Measurements from ENCODE around the gene PDE4D. TPM values are rescaled to one million over a fixed set of nuclear protein-coding genes. Genes with fewer than 3 reads are reported as not detected.

PDE4D gene
- total RNA-seq, 1 experiment from 2014 or later, result 3.3 TPM

DNA sequence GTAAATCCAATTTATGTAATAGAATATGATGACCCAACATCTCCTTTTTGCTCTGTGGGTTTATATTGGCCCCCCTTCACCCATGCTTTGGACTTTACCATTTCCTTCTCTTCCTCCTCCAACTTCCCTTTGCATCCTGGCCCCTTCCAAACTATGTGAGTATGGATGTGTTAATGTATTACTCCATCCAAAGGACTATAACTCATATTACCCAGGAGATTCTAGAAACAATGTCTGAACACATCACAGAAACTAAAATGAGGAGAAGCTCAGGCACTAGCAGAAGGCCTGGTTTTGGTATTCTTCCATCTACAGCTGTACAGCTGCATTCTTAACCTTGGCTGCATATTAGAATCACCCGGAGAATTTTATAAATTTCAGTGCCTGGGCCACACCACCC lies 110.7 kb downstream of the PDE4D start:
- TF ChIP-seq, protein P1, sequence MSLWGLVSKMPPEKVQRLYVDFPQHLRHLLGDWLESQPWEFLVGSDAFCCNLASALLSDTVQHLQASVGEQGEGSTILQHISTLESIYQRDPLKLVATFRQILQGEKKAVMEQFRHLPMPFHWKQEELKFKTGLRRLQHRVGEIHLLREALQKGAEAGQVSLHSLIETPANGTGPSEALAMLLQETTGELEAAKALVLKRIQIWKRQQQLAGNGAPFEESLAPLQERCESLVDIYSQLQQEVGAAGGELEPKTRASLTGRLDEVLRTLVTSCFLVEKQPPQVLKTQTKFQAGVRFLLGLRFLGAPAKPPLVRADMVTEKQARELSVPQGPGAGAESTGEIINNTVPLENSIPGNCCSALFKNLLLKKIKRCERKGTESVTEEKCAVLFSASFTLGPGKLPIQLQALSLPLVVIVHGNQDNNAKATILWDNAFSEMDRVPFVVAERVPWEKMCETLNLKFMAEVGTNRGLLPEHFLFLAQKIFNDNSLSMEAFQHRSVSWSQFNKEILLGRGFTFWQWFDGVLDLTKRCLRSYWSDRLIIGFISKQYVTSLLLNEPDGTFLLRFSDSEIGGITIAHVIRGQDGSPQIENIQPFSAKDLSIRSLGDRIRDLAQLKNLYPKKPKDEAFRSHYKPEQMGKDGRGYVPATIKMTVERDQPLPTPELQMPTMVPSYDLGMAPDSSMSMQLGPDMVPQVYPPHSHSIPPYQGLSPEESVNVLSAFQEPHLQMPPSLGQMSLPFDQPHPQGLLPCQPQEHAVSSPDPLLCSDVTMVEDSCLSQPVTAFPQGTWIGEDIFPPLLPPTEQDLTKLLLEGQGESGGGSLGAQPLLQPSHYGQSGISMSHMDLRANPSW (CRISPR knock-in tag; conservative IDR thresholded peaks at IDR 0.05; ENCODE audit: low read depth), result no peak
- TF ChIP-seq TCF7 (CRISPR knock-in tag; IDR thresholded peaks at IDR 0.05; ENCODE audit: low read depth) (no peak), EMX1 (CRISPR knock-in tag; IDR thresholded peaks at IDR 0.05) (no peak), ESRRA (CRISPR knock-in tag; IDR thresholded peaks at IDR 0.05; ENCODE audit: borderline replicate concordance) (no peak), FOXK1 (CRISPR knock-in tag; IDR thresholded peaks at IDR 0.05) (no peak), MXD4 (CRISPR knock-in tag; IDR thresholded peaks at IDR 0.05; ENCODE audit: borderline replicate concordance) (no peak)
- TF ChIP-seq, protein P2, sequence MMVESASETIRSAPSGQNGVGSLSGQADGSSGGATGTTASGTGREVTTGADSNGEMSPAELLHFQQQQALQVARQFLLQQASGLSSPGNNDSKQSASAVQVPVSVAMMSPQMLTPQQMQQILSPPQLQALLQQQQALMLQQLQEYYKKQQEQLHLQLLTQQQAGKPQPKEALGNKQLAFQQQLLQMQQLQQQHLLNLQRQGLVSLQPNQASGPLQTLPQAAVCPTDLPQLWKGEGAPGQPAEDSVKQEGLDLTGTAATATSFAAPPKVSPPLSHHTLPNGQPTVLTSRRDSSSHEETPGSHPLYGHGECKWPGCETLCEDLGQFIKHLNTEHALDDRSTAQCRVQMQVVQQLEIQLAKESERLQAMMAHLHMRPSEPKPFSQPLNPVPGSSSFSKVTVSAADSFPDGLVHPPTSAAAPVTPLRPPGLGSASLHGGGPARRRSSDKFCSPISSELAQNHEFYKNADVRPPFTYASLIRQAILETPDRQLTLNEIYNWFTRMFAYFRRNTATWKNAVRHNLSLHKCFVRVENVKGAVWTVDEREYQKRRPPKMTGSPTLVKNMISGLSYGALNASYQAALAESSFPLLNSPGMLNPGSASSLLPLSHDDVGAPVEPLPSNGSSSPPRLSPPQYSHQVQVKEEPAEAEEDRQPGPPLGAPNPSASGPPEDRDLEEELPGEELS (CRISPR knock-in tag; IDR thresholded peaks at IDR 0.05), result no peak
- TF ChIP-seq, protein P3, sequence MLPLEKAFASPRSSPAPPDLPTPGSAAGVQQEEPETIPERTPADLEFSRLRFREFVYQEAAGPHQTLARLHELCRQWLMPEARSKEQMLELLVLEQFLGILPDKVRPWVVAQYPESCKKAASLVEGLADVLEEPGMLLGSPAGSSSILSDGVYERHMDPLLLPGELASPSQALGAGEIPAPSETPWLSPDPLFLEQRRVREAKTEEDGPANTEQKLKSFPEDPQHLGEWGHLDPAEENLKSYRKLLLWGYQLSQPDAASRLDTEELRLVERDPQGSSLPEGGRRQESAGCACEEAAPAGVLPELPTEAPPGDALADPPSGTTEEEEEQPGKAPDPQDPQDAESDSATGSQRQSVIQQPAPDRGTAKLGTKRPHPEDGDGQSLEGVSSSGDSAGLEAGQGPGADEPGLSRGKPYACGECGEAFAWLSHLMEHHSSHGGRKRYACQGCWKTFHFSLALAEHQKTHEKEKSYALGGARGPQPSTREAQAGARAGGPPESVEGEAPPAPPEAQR (CRISPR knock-in tag; IDR thresholded peaks at IDR 0.05), result no peak
- TF ChIP-seq, protein P4, sequence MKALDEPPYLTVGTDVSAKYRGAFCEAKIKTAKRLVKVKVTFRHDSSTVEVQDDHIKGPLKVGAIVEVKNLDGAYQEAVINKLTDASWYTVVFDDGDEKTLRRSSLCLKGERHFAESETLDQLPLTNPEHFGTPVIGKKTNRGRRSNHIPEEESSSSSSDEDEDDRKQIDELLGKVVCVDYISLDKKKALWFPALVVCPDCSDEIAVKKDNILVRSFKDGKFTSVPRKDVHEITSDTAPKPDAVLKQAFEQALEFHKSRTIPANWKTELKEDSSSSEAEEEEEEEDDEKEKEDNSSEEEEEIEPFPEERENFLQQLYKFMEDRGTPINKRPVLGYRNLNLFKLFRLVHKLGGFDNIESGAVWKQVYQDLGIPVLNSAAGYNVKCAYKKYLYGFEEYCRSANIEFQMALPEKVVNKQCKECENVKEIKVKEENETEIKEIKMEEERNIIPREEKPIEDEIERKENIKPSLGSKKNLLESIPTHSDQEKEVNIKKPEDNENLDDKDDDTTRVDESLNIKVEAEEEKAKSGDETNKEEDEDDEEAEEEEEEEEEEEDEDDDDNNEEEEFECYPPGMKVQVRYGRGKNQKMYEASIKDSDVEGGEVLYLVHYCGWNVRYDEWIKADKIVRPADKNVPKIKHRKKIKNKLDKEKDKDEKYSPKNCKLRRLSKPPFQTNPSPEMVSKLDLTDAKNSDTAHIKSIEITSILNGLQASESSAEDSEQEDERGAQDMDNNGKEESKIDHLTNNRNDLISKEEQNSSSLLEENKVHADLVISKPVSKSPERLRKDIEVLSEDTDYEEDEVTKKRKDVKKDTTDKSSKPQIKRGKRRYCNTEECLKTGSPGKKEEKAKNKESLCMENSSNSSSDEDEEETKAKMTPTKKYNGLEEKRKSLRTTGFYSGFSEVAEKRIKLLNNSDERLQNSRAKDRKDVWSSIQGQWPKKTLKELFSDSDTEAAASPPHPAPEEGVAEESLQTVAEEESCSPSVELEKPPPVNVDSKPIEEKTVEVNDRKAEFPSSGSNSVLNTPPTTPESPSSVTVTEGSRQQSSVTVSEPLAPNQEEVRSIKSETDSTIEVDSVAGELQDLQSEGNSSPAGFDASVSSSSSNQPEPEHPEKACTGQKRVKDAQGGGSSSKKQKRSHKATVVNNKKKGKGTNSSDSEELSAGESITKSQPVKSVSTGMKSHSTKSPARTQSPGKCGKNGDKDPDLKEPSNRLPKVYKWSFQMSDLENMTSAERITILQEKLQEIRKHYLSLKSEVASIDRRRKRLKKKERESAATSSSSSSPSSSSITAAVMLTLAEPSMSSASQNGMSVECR (CRISPR knock-in tag; IDR thresholded peaks at IDR 0.05; ENCODE audit: borderline replicate concordance), result no peak
- ChIA-PET CTCF (no interaction called here), POLR2A (no interaction called here)
- H3K27me3 Mint-ChIP-seq (ENCODE audit: low read depth), result no peaks in the 10 kb centered on the region
- DNase-seq (ENCODE audit: low spot score) (no peak), ATAC-seq (no peak)
- no peaks in the 10 kb centered on the region for H3K36me3 Mint-ChIP-seq
- H3K4me3 Mint-ChIP-seq, result no peak overlapping the region
- no peaks in the 10 kb centered on the region for H3K4me1 Mint-ChIP-seq
- peaks cover 3% of the 10 kb centered on the region; the same call in 1 of the 2 replicates for H3K9me3 Mint-ChIP-seq
- H3K27ac Mint-ChIP-seq, result no peak overlapping the region

DNA sequence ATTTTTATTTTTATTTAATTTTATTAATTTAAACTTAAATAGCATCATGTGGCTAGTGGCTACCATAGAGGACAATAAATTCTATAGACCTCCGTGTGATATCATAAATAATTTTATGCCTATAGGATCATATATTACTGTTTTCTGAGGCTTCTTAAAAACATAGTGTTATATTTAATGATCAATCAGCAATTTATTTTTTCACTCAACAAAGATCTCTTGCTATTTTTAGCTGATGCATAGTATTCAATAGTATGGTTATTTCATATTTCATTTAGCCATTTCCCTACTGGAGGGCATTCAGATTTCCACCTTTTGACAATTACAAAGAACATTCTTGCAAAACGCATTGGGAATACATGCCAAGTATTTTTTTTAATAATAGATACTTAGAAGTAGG lies 114.1 kb downstream of the PDE4D start:
- H3K27ac Mint-ChIP-seq, result no peak overlapping the region
- DNase-seq (ENCODE audit: low spot score), result no peak
- no peak for ATAC-seq
- no peak overlapping the region for H3K4me3 Mint-ChIP-seq
- CTCF ChIA-PET, result no interaction called here
- H3K27me3 Mint-ChIP-seq (ENCODE audit: low read depth), result no peaks in the 10 kb centered on the region
- peaks cover 9% of the 10 kb centered on the region for H3K4me1 Mint-ChIP-seq
- no peaks in the 10 kb centered on the region for H3K36me3 Mint-ChIP-seq
- POLR2A ChIA-PET, result no interaction called here
- peaks cover 3% of the 10 kb centered on the region; the same call in 1 of the 2 replicates for H3K9me3 Mint-ChIP-seq
- TF ChIP-seq, protein P2 (CRISPR knock-in tag; IDR thresholded peaks at IDR 0.05), result no peak
- TF ChIP-seq ZNF423 (CRISPR knock-in tag; IDR thresholded peaks at IDR 0.05) (no peak), PRRX2 (CRISPR knock-in tag; IDR thresholded peaks at IDR 0.05) (no peak), ETV6 (CRISPR knock-in tag; IDR thresholded peaks at IDR 0.05) (no peak)
- TF ChIP-seq, protein P5, sequence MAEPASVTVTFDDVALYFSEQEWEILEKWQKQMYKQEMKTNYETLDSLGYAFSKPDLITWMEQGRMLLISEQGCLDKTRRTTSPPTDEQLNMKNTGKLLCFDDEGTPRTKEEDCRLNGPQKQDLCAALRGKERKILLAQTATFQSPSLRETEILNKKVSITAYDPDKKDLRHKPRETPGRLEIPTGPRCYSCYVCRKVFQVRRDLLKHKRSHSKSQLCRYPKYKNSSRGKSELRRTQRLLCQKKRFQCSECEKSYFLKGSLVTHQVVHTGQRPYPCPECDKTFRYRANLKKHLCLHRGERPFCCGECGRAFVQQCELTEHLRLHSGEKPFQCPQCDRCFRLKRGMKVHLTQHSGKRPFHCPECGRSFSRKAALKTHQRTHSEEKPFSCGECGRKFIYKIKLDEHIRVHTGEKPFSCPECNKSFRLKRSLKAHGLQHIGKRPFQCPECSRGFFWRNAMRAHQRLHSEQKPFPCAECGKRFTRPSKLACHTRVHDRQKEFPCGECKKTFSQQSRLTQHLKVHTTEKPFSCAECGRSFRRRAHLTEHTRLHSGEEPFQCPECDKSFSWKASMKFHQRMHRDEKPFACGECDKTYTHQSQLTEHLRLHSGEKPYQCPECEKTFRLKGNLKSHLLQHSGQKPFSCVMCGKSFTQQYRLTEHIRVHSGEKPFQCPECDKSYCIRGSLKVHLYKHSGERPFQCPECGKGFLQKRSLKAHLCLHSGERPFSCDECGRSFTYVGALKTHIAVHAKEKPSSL (CRISPR knock-in tag; conservative IDR thresholded peaks at IDR 0.05), result no peak
- TF ChIP-seq, protein P6, sequence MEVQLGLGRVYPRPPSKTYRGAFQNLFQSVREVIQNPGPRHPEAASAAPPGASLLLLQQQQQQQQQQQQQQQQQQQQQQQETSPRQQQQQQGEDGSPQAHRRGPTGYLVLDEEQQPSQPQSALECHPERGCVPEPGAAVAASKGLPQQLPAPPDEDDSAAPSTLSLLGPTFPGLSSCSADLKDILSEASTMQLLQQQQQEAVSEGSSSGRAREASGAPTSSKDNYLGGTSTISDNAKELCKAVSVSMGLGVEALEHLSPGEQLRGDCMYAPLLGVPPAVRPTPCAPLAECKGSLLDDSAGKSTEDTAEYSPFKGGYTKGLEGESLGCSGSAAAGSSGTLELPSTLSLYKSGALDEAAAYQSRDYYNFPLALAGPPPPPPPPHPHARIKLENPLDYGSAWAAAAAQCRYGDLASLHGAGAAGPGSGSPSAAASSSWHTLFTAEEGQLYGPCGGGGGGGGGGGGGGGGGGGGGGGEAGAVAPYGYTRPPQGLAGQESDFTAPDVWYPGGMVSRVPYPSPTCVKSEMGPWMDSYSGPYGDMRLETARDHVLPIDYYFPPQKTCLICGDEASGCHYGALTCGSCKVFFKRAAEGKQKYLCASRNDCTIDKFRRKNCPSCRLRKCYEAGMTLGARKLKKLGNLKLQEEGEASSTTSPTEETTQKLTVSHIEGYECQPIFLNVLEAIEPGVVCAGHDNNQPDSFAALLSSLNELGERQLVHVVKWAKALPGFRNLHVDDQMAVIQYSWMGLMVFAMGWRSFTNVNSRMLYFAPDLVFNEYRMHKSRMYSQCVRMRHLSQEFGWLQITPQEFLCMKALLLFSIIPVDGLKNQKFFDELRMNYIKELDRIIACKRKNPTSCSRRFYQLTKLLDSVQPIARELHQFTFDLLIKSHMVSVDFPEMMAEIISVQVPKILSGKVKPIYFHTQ (CRISPR knock-in tag; IDR thresholded peaks at IDR 0.05), result no peak
- TF ChIP-seq, protein P7, sequence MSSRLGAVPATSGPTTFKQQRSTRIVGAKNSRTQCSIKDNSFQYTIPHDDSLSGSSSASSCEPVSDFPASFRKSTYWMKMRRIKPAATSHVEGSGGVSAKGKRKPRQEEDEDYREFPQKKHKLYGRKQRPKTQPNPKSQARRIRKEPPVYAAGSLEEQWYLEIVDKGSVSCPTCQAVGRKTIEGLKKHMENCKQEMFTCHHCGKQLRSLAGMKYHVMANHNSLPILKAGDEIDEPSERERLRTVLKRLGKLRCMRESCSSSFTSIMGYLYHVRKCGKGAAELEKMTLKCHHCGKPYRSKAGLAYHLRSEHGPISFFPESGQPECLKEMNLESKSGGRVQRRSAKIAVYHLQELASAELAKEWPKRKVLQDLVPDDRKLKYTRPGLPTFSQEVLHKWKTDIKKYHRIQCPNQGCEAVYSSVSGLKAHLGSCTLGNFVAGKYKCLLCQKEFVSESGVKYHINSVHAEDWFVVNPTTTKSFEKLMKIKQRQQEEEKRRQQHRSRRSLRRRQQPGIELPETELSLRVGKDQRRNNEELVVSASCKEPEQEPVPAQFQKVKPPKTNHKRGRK (CRISPR knock-in tag; IDR thresholded peaks at IDR 0.05; ENCODE audit: borderline replicate concordance), result no peak
